ENCODE results near the gene CEP72. TPM values are rescaled to one million over a fixed set of nuclear protein-coding genes. Genes with fewer than 3 reads are reported as not detected.

The CEP72 gene
- polyA plus RNA-seq, 1 donor (not counting 4 experiments of a cell fraction or from before 2014, with no cell fraction given): 4.5 TPM

- no peak for TF ChIP-seq EZH2 (IDR thresholded peaks at IDR 0.05; ENCODE audit: low read length)
- TF ChIP-seq CTCF (optimal IDR thresholded peaks at IDR 0.05 in 1 of 3, IDR thresholded peaks at IDR 0.05 in 1 of 3, conservative IDR thresholded peaks at IDR 0.05 in 1 of 3; ENCODE audit: extremely low read depth in 1 of 3, insufficient read depth in 2 of 3, low read length in 3 of 3): no peak
- no peaks in the 10 kb centered on the region for H3K9me1 ChIP-seq (ENCODE audit: control insufficient read depth, extremely low read depth, insufficient read depth, low read length)
- peaks cover 29% of the 10 kb centered on the region for H3K27me3 ChIP-seq (ENCODE audit: control insufficient read depth, extremely low read depth, insufficient read depth, low read length)
- no peak overlapping the region for H3K4me3 ChIP-seq (ENCODE audit: control insufficient read depth in 2 of 3, extremely low read depth in 1 of 3, insufficient read depth in 2 of 3, low read depth in 1 of 3, low read length in 3 of 3)
- H2AFZ ChIP-seq (ENCODE audit: control insufficient read depth, low read length): no peak overlapping the region
- H3K9me3 ChIP-seq (ENCODE audit: control insufficient read depth, low read depth, low read length): no peaks in the 10 kb centered on the region
- peaks cover 3% of the 10 kb centered on the region for H4K20me1 ChIP-seq (ENCODE audit: control insufficient read depth, extremely low read depth, insufficient read depth, low read length)
- H3K4me1 ChIP-seq (ENCODE audit: control insufficient read depth, extremely low read depth, insufficient read depth, low read length): peaks cover 13% of the 10 kb centered on the region
- H3K36me3 ChIP-seq (ENCODE audit: control insufficient read depth in 2 of 2, extremely low read depth in 1 of 2, insufficient read depth in 2 of 2, low read length in 2 of 2): peaks cover 2 to 5% of the 10 kb centered on the region in 2 experiments
- H3K27ac ChIP-seq (ENCODE audit: control insufficient read depth, insufficient read depth, low read length): no peak overlapping the region
- dilution Hi-C loops (cut with MboI; ENCODE audit: extremely low pct_ligation_motif_present, low sequenced_read_pairs): no loop called here
- peak overlapping the region; percentile 29 for H3K4me2 ChIP-seq (ENCODE audit: control insufficient read depth, extremely low read depth, insufficient read depth, low read depth, low read length)
- H3K9ac ChIP-seq (ENCODE audit: control insufficient read depth, extremely low read depth, insufficient read depth, low read length): peak overlapping the region; percentile 56
- H3K79me2 ChIP-seq (ENCODE audit: control insufficient read depth, insufficient read depth, low read length): no peaks in the 10 kb centered on the region
- DNase-seq (ENCODE audit: low read depth, low spot score) (no peak), FAIRE-seq (no peak)
These were observed 61.2 kb downstream of the CEP72 start for GRCh38 chr5:673161-673830.

- no peak for TF ChIP-seq CTCF (optimal IDR thresholded peaks at IDR 0.05 in 1 of 3, IDR thresholded peaks at IDR 0.05 in 1 of 3, conservative IDR thresholded peaks at IDR 0.05 in 1 of 3; ENCODE audit: extremely low read depth in 1 of 3, insufficient read depth in 2 of 3, low read length in 3 of 3)
- TF ChIP-seq EZH2 (IDR thresholded peaks at IDR 0.05; ENCODE audit: low read length): peak; percentile 61
- Histone ChIP-seq H3K4me1 (ENCODE audit: control insufficient read depth, extremely low read depth, insufficient read depth, low read length) (peaks cover 13% of the 10 kb centered on the region), H3K79me2 (ENCODE audit: control insufficient read depth, insufficient read depth, low read length) (no peaks in the 10 kb centered on the region), H4K20me1 (ENCODE audit: control insufficient read depth, extremely low read depth, insufficient read depth, low read length) (peaks cover 3% of the 10 kb centered on the region), H3K27ac (ENCODE audit: control insufficient read depth, insufficient read depth, low read length) (no peak overlapping the region), H3K9me3 (ENCODE audit: control insufficient read depth, low read depth, low read length) (no peaks in the 10 kb centered on the region), H3K4me3 (ENCODE audit: control insufficient read depth in 2 of 3, extremely low read depth in 1 of 3, insufficient read depth in 2 of 3, low read depth in 1 of 3, low read length in 3 of 3) (no peak overlapping the region), H3K4me2 (ENCODE audit: control insufficient read depth, extremely low read depth, insufficient read depth, low read depth, low read length) (no peak overlapping the region), H2AFZ (ENCODE audit: control insufficient read depth, low read length) (no peak overlapping the region), H3K27me3 (ENCODE audit: control insufficient read depth, extremely low read depth, insufficient read depth, low read length) (peaks cover 29% of the 10 kb centered on the region), H3K9me1 (ENCODE audit: control insufficient read depth, extremely low read depth, insufficient read depth, low read length) (no peaks in the 10 kb centered on the region), H3K9ac (ENCODE audit: control insufficient read depth, extremely low read depth, insufficient read depth, low read length) (no peak overlapping the region), H3K36me3 (ENCODE audit: control insufficient read depth in 2 of 2, extremely low read depth in 1 of 2, insufficient read depth in 2 of 2, low read length in 2 of 2) (no peaks in the 10 kb centered on the region)
- dilution Hi-C loops (cut with MboI; ENCODE audit: extremely low pct_ligation_motif_present, low sequenced_read_pairs): no loop called here
- DNase-seq (ENCODE audit: low read depth, low spot score): no peak
- no peak for FAIRE-seq
These were observed 61.9 kb downstream of the CEP72 start for GRCh38 chr5:673831-674629.

Measured in keratinocyte (primary cell).